ENCODE results near the gene VIPR2. TPM values are rescaled to one million over a fixed set of nuclear protein-coding genes. Genes with fewer than 3 reads are reported as not detected.

Gene VIPR2
- total RNA-seq, 1 donor from 2014 or later, result 4.5 TPM

- Histone ChIP-seq H3K9me3 (no peaks in the 10 kb centered on the region), H3K4me3 (no peak overlapping the region), H3K27ac (no peak overlapping the region), H3K27me3 (peaks cover 14% of the 10 kb centered on the region), H3K36me3 (no peaks in the 10 kb centered on the region), H3K4me1 (peaks cover 10% of the 10 kb centered on the region)
- no peak for DNase-seq
- no peak for TF ChIP-seq CTCF (IDR thresholded peaks at IDR 0.05)
- ATAC-seq, result no peak
- intact Hi-C loops (cut with DNase I), result no loop called here
Measured at GRCh38 chr7:159033956-159034355, 110.7 kb downstream of the VIPR2 start.

- Histone ChIP-seq H3K4me1 (peaks cover 10% of the 10 kb centered on the region), H3K27me3 (peaks cover 14% of the 10 kb centered on the region), H3K9me3 (no peaks in the 10 kb centered on the region), H3K4me3 (no peak overlapping the region), H3K27ac (no peak overlapping the region), H3K36me3 (no peaks in the 10 kb centered on the region)
- ATAC-seq (no peak), DNase-seq (no peak)
- no peak for TF ChIP-seq CTCF (IDR thresholded peaks at IDR 0.05)
- intact Hi-C loops (cut with DNase I), result no loop called here
Measured at GRCh38 chr7:159033473-159033825, 111.2 kb downstream of the VIPR2 start.

DNA sequence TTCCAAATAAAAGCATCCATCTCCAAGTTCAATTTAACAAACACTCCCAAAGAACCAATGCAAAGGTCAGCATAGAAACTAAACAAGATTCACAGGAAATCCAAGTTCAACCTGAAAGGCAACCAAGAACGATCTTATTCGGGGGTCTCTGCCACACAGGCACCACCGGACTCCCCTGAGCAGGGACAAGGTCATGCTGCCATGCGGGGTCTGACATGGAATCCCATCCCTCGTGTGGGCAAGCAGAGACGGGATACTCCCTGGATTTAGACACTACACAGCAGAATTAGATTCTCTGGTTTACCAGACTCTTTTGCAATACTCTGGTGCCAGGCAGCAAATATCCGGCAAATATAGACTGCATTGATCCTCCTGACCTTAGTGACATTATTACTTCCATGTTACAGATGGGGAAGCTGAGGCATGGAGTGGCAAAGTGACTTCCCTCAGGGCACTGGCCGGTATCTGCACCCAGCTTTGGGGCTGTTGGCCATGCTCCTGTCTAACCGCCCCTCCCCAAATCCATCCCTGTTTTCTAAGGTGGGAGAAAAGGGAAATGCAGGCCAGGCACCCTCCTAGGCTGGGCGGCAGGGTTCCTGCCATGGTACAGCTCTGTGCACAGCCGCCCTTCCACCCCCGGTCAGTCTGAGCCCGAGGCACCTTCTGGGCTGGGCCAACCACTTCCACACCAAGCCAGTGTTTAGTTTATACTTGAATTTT is 111.8 kb downstream of the VIPR2 start:
- Histone ChIP-seq H3K4me1 (peaks cover 10% of the 10 kb centered on the region), H3K9me3 (no peaks in the 10 kb centered on the region), H3K27me3 (peaks cover 18% of the 10 kb centered on the region), H3K4me3 (no peak overlapping the region), H3K36me3 (no peaks in the 10 kb centered on the region), H3K27ac (no peak overlapping the region)
- ATAC-seq (no peak), DNase-seq (no peak)
- TF ChIP-seq CTCF (IDR thresholded peaks at IDR 0.05), result no peak
- intact Hi-C loops (cut with DNase I), result no loop called here

DNA sequence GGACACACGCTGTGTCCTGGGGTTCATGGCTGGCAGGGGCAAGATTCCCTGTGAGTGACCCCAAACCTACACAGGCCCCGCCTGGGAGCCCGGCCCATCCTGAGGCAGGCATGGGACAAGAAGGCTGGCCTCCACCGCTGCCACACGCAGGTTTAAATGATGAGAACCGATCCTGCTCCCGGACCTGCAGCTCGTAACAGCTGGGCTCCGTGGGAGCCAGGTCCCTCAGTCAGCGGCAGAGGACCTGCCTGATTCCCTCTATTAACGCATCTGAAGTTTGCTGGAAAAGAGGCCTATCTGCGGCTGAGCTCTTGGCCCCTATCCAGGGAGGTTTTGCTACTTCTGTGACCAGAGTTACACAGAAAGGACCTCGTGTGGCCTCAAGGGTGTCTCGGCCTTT is 112.3 kb downstream of the VIPR2 start:
- Histone ChIP-seq H3K36me3 (no peaks in the 10 kb centered on the region), H3K4me3 (no peak overlapping the region), H3K9me3 (no peaks in the 10 kb centered on the region), H3K27ac (no peak overlapping the region), H3K27me3 (peaks cover 24% of the 10 kb centered on the region), H3K4me1 (peaks cover 10% of the 10 kb centered on the region)
- intact Hi-C loops (cut with DNase I), result no loop called here
- ATAC-seq, result no peak
- DNase-seq, result no peak
- no peak for TF ChIP-seq CTCF (IDR thresholded peaks at IDR 0.05)

DNA sequence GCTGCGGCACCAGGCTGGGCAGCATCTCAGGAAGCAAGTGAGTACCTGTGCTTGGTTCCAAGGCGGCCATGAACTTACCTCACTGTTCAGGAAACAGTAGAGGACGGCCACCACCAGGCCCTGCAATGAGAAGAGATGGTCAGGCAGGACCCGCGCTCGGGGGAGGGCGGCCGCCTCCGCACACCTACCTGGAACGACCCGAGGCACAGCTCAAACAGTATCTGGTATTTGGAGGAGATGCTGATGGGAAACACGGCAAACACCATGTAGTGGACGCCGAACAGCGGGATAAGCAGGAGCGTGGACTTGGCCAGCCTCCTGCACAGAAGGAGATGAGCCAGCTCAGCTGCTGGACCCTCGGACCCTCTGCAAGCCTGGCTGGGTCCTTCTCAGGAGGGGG is 112.9 kb downstream of the VIPR2 start:
- intact Hi-C loops (cut with DNase I), result no loop called here
- no peak overlapping the region for H3K27ac ChIP-seq
- H3K9me3 ChIP-seq, result no peaks in the 10 kb centered on the region
- ATAC-seq (no peak), DNase-seq (peak; percentile 55)
- H3K27me3 ChIP-seq, result peaks cover 28% of the 10 kb centered on the region
- H3K4me1 ChIP-seq, result peaks cover 10% of the 10 kb centered on the region
- no peak overlapping the region for H3K4me3 ChIP-seq
- no peaks in the 10 kb centered on the region for H3K36me3 ChIP-seq
- no peak for TF ChIP-seq CTCF (IDR thresholded peaks at IDR 0.05)

All from upper lobe of right lung (tissue), 1 donor.